HEK293 (cell line): Measurements from ENCODE around the gene PYROXD2.

ENCODE experiments used
- CTCF ChIP-seq: fragments of 450-650 bp; formaldehyde crosslinking; IDR thresholded peaks from 2 replicates; pipeline ENCODE4 v1.5.1; 2016; ENCODE audit warnings: missing biosample characterization, missing genetic modification characterization
- GLI4 ChIP-seq: fragments of 450-650 bp; formaldehyde crosslinking; IDR thresholded peaks from 2 replicates; pipeline ENCODE4 v1.5.1; 2016; ENCODE audit warnings: missing biosample characterization, missing genetic modification characterization
- HOXA7 ChIP-seq: sonication (generic); formaldehyde crosslinking; IDR thresholded peaks from 2 replicates; pipeline ENCODE4 v1.8.1; 2022; ENCODE audit warnings: missing genetic modification reagents, borderline replicate concordance
- KLF8 ChIP-seq: fragments of 450-650 bp; formaldehyde crosslinking; IDR thresholded peaks from 2 replicates; pipeline ENCODE4 v1.5.1; 2016; ENCODE audit warnings: missing biosample characterization, missing genetic modification characterization
- MEIS1 ChIP-seq: sonication (generic); formaldehyde crosslinking; IDR thresholded peaks from 2 replicates; pipeline ENCODE4 v1.8.1; 2022; ENCODE audit warnings: missing genetic modification reagents, mild to moderate bottlenecking, borderline replicate concordance
- REPIN1 ChIP-seq: fragments of 450-650 bp; formaldehyde crosslinking; IDR thresholded peaks from 2 replicates; pipeline ENCODE4 v1.5.1; 2017; ENCODE audit warnings: missing biosample characterization, missing genetic modification characterization, low read depth
- REST ChIP-seq: fragments of 450-650 bp; formaldehyde crosslinking; IDR thresholded peaks from 2 replicates; pipeline ENCODE4 v1.5.1; 2016; ENCODE audit warnings: missing biosample characterization, missing genetic modification characterization
- ZNF10 ChIP-seq: fragments of 450-650 bp; formaldehyde crosslinking; IDR thresholded peaks from 2 replicates; pipeline ENCODE4 v1.5.1; 2017; ENCODE audit warnings: missing biosample characterization, missing genetic modification characterization
- ZNF16 ChIP-seq: fragments of 450-650 bp; formaldehyde crosslinking; IDR thresholded peaks from 2 replicates; pipeline ENCODE4 v1.5.1; 2016; ENCODE audit warnings: low read depth, missing biosample characterization, missing genetic modification characterization
- ZNF221 ChIP-seq: fragments of 450-650 bp; formaldehyde crosslinking; IDR thresholded peaks from 2 replicates; pipeline ENCODE4 v1.5.1; 2017; ENCODE audit warnings: missing biosample characterization, missing genetic modification characterization, borderline replicate concordance
- ZNF501 ChIP-seq: fragments of 450-650 bp; formaldehyde crosslinking; IDR thresholded peaks from 2 replicates; pipeline ENCODE4 v1.5.1; 2016; ENCODE audit warnings: missing biosample characterization, missing genetic modification characterization
- ZNF549 ChIP-seq: fragments of 450-650 bp; IDR thresholded peaks from 2 replicates; pipeline ENCODE4 v1.5.1; 2018; ENCODE audit warnings: missing biosample characterization, missing genetic modification characterization, mild to moderate bottlenecking, inconsistent platforms, moderate library complexity
- ZNF837 ChIP-seq: fragments of 450-650 bp; formaldehyde crosslinking; IDR thresholded peaks from 2 replicates; pipeline ENCODE4 v1.5.1; 2016; ENCODE audit warnings: missing biosample characterization, missing genetic modification characterization

GRCh38 chr10:98450618-98451017, 35.6 kb upstream of the PYROXD2 start:
- TF ChIP-seq CTCF (tag by site-specific recombination), result no peak
- TF ChIP-seq ZNF837 (tag by site-specific recombination), result no peak
- TF ChIP-seq REPIN1 (tag by site-specific recombination), result no peak
- TF ChIP-seq ZNF10 (tag by site-specific recombination), result no peak
- TF ChIP-seq ZNF549 (tag by site-specific recombination), result no peak
- no peak for TF ChIP-seq MEIS1
- TF ChIP-seq ZNF501 (tag by site-specific recombination), result no peak
- no peak for TF ChIP-seq HOXA7
- no peak for TF ChIP-seq KLF8
- TF ChIP-seq ZNF221 (tag by site-specific recombination), result no peak
- no peak for TF ChIP-seq GLI4 (tag by site-specific recombination)
- TF ChIP-seq ZNF16 (tag by site-specific recombination), result no peak
- no peak for TF ChIP-seq REST (tag by site-specific recombination)
